Left ventricle myocardium inferior (tissue), 1 donor: ENCODE measurements around the gene ARHGEF37. TPM values are rescaled to one million over a fixed set of nuclear protein-coding genes. Genes with fewer than 3 reads are reported as not detected.

Experiments used
- DNase-seq: peaks from one replicate; pipeline ENCODE4 v3.0.0-alpha.2; 2020
- H3K27ac ChIP-seq: fragments of 200-600 bp; replicated peaks from 2 replicates; pipeline ENCODE4 v1.8.0; 2021
- H3K27me3 ChIP-seq: fragments of 200-600 bp; 2 replicates; pipeline ENCODE4 v1.8.0; 2021; ENCODE audit warnings: low read depth
- H3K36me3 ChIP-seq: fragments of 200-600 bp; 2 replicates; pipeline ENCODE4 v1.8.0; 2021
- H3K4me1 ChIP-seq: fragments of 200-600 bp; 2 replicates; pipeline ENCODE4 v1.8.0; 2021
- H3K4me3 ChIP-seq: fragments of 200-600 bp; 2 replicates; pipeline ENCODE4 v1.8.0; 2021; ENCODE audit warnings: mild to moderate bottlenecking, moderate library complexity
- H3K9me3 ChIP-seq: fragments of 200-600 bp; replicated peaks from 2 replicates; pipeline ENCODE4 v1.8.0; 2021
- CTCF ChIP-seq: fragments of 200-600 bp; IDR thresholded peaks from 2 replicates; pipeline ENCODE4 v1.8.0; 2021; ENCODE audit warnings: antibody characterized with exemption, mild to moderate bottlenecking, borderline replicate concordance
- intact Hi-C: fragments of 100-400 bp; cut with micrococcal nuclease; formaldehyde crosslinking; loops from one replicate; pipeline ENCODE4 v1.11.0; 2022
- total RNA-seq: library from RNA; stranded (reverse); fragmentation: NEBNext Ultra II Directional; extraction: Animal tissue kit (Norgen Biotek cat#: 25700); gene quantifications from one replicate; pipeline ENCODE4 v1.2.1, GENCODE V29; 2021
- donor health status: DM: no; HTN: yes; CAD: no; lungs with severe emphysema.

The ARHGEF37 gene
- total RNA-seq, 1 donor from 2014 or later, result 22.8 TPM

- H3K36me3 ChIP-seq, result peaks cover 31% of the 10 kb centered on the region
- intact Hi-C loops, result loop anchor here (10.0 kb wide), 1 partner anchor 354 kb away; no protein-coding TSS in a partner anchor
- DNase-seq, result no peak
These were observed 49.0 kb downstream of the ARHGEF37 start for GRCh38 chr5:149630337-149630736.

GRCh38 chr5:149631506-149631905 is 50.2 kb downstream of the ARHGEF37 start:
- Histone ChIP-seq H3K4me3 (no peak overlapping the region), H3K9me3 (no peaks in the 10 kb centered on the region), H3K27me3 (no peaks in the 10 kb centered on the region), H3K27ac (no peak overlapping the region), H3K4me1 (peaks cover 12% of the 10 kb centered on the region), H3K36me3 (peaks cover 22% of the 10 kb centered on the region)
- intact Hi-C loops, result loop anchor here (10.0 kb wide), 1 partner anchor 353 kb away; no protein-coding TSS in a partner anchor
- TF ChIP-seq CTCF, result no peak
- no peak for DNase-seq

More at GRCh38 chr5:149630337-149630736, 49.0 kb downstream of the ARHGEF37 start:
- Histone ChIP-seq H3K4me1 (peaks cover 12% of the 10 kb centered on the region), H3K4me3 (no peak overlapping the region), H3K27ac (no peak overlapping the region), H3K27me3 (no peaks in the 10 kb centered on the region), H3K9me3 (no peaks in the 10 kb centered on the region)
- no peak for TF ChIP-seq CTCF

GRCh38 chr5:149632311-149633251 is 51.3 kb downstream of the ARHGEF37 start:
- TF ChIP-seq CTCF, result no peak
- no peaks in the 10 kb centered on the region for H3K27me3 ChIP-seq
- peaks cover 11% of the 10 kb centered on the region for H3K36me3 ChIP-seq
- H3K4me3 ChIP-seq, result no peak overlapping the region
- intact Hi-C loops, result loop anchor here (10.0 kb wide), 1 partner anchor 352 kb away; no protein-coding TSS in a partner anchor
- H3K9me3 ChIP-seq, result no peaks in the 10 kb centered on the region
- peaks cover 16% of the 10 kb centered on the region for H3K4me1 ChIP-seq
- H3K27ac ChIP-seq, result no peak overlapping the region
- DNase-seq, result no peak

GRCh38 chr5:149633476-149634350 is 52.4 kb downstream of the ARHGEF37 start:
- Histone ChIP-seq H3K36me3 (peaks cover 10% of the 10 kb centered on the region), H3K9me3 (no peaks in the 10 kb centered on the region), H3K27me3 (no peaks in the 10 kb centered on the region), H3K4me3 (no peak overlapping the region), H3K27ac (no peak overlapping the region), H3K4me1 (peaks cover 16% of the 10 kb centered on the region)
- TF ChIP-seq CTCF, result no peak
- intact Hi-C loops, result loop anchor here (10.0 kb wide), 1 partner anchor 351 kb away; no protein-coding TSS in a partner anchor
- no peak for DNase-seq

- H3K27ac ChIP-seq, result no peak overlapping the region
- H3K4me1 ChIP-seq, result peaks cover 29% of the 10 kb centered on the region
- H3K27me3 ChIP-seq, result no peaks in the 10 kb centered on the region
- H3K36me3 ChIP-seq, result no peaks in the 10 kb centered on the region
- no peak for TF ChIP-seq CTCF
- no peak for DNase-seq
- intact Hi-C loops, result loop anchor here (5.0 to 10.0 kb wide), 2 partner anchors 192 to 349 kb away; no protein-coding TSS in a partner anchor
- H3K9me3 ChIP-seq, result no peaks in the 10 kb centered on the region
- H3K4me3 ChIP-seq, result no peak overlapping the region
These were observed 54.1 kb downstream of the ARHGEF37 start for GRCh38 chr5:149635394-149635793.
